IPS-15b (cell line): ENCODE data around the gene IRF4.

ENCODE experiments used
- H3K27me3 ChIP-seq: one replicate; pipeline ENCODE4 v1.6.1; 2013; ENCODE audit warnings: low read length; ENCODE audit not compliant: control insufficient read depth, insufficient read depth
- H3K36me3 ChIP-seq: one replicate; pipeline ENCODE4 v1.6.1; 2013; ENCODE audit warnings: low read length; ENCODE audit not compliant: control insufficient read depth, insufficient read depth
- H3K4me1 ChIP-seq: one replicate; pipeline ENCODE4 v1.6.1; 2013; ENCODE audit warnings: mild to moderate bottlenecking, low read length; ENCODE audit not compliant: control insufficient read depth, insufficient read depth
- H3K4me3 ChIP-seq: one replicate; pipeline ENCODE4 v1.5.1; 2013; ENCODE audit warnings: low read depth, low read length
- H3K9ac ChIP-seq: one replicate; pipeline ENCODE4 v1.6.1; 2013; ENCODE audit warnings: low read depth, mild to moderate bottlenecking, low read length
- H3K9me3 ChIP-seq: one replicate; pipeline ENCODE4 v1.6.1; 2013; ENCODE audit warnings: mild to moderate bottlenecking, low read length; ENCODE audit not compliant: control insufficient read depth, insufficient read depth

IRF4 gene

GRCh38 chr6:347951-348859 lies 43.3 kb upstream of the IRF4 start:
- H3K9me3 ChIP-seq, result peaks cover 28% of the 10 kb centered on the region
- no peak overlapping the region for H3K4me3 ChIP-seq
- no peak overlapping the region for H3K9ac ChIP-seq
- H3K36me3 ChIP-seq, result no peaks in the 10 kb centered on the region
- no peaks in the 10 kb centered on the region for H3K27me3 ChIP-seq
- H3K4me1 ChIP-seq, result no peaks in the 10 kb centered on the region

GRCh38 chr6:348860-349396 lies 42.6 kb upstream of the IRF4 start:
- no peaks in the 10 kb centered on the region for H3K4me1 ChIP-seq
- no peak overlapping the region for H3K4me3 ChIP-seq
- no peaks in the 10 kb centered on the region for H3K36me3 ChIP-seq
- peaks cover 31% of the 10 kb centered on the region for H3K9me3 ChIP-seq
- H3K9ac ChIP-seq, result no peak overlapping the region
- no peaks in the 10 kb centered on the region for H3K27me3 ChIP-seq

- peaks cover 29% of the 10 kb centered on the region for H3K9me3 ChIP-seq
- H3K4me1 ChIP-seq, result no peaks in the 10 kb centered on the region
- H3K36me3 ChIP-seq, result no peaks in the 10 kb centered on the region
- H3K27me3 ChIP-seq, result no peaks in the 10 kb centered on the region
- H3K9ac ChIP-seq, result no peak overlapping the region
- no peak overlapping the region for H3K4me3 ChIP-seq
These were observed 42.0 kb upstream of the IRF4 start for GRCh38 chr6:349491-349921.

GRCh38 chr6:350371-350770 lies 41.2 kb upstream of the IRF4 start:
- H3K9me3 ChIP-seq, result peaks cover 28% of the 10 kb centered on the region
- no peaks in the 10 kb centered on the region for H3K36me3 ChIP-seq
- no peaks in the 10 kb centered on the region for H3K27me3 ChIP-seq

GRCh38 chr6:351011-351866 lies 40.3 kb upstream of the IRF4 start:
- Histone ChIP-seq H3K4me3 (no peak overlapping the region), H3K27me3 (no peaks in the 10 kb centered on the region), H3K4me1 (no peaks in the 10 kb centered on the region), H3K9ac (no peak overlapping the region), H3K9me3 (peaks cover 28% of the 10 kb centered on the region), H3K36me3 (no peaks in the 10 kb centered on the region)

More at GRCh38 chr6:350371-350770, 41.2 kb upstream of the IRF4 start:
- no peak overlapping the region for H3K4me3 ChIP-seq
- H3K9ac ChIP-seq, result no peak overlapping the region
- no peaks in the 10 kb centered on the region for H3K4me1 ChIP-seq

GRCh38 chr6:351867-352289 lies 39.7 kb upstream of the IRF4 start:
- Histone ChIP-seq H3K36me3 (no peaks in the 10 kb centered on the region), H3K9me3 (peaks cover 28% of the 10 kb centered on the region), H3K27me3 (no peaks in the 10 kb centered on the region), H3K4me1 (no peaks in the 10 kb centered on the region), H3K9ac (no peak overlapping the region), H3K4me3 (no peak overlapping the region)

- H3K4me3 ChIP-seq, result no peak overlapping the region
- H3K27me3 ChIP-seq, result no peaks in the 10 kb centered on the region
- no peak overlapping the region for H3K9ac ChIP-seq
- H3K9me3 ChIP-seq, result peaks cover 30% of the 10 kb centered on the region
- H3K4me1 ChIP-seq, result no peaks in the 10 kb centered on the region
- H3K36me3 ChIP-seq, result no peaks in the 10 kb centered on the region
These were observed 39.1 kb upstream of the IRF4 start for GRCh38 chr6:352474-352873.

- Histone ChIP-seq H3K4me1 (no peaks in the 10 kb centered on the region), H3K27me3 (no peaks in the 10 kb centered on the region), H3K4me3 (no peak overlapping the region), H3K9ac (no peak overlapping the region), H3K9me3 (peaks cover 33% of the 10 kb centered on the region), H3K36me3 (no peaks in the 10 kb centered on the region)
These were observed 38.6 kb upstream of the IRF4 start for GRCh38 chr6:352896-353470.

- Histone ChIP-seq H3K36me3 (no peaks in the 10 kb centered on the region), H3K9me3 (peaks cover 29% of the 10 kb centered on the region), H3K9ac (no peak overlapping the region), H3K27me3 (no peaks in the 10 kb centered on the region), H3K4me1 (no peaks in the 10 kb centered on the region), H3K4me3 (no peak overlapping the region)
These were observed 37.6 kb upstream of the IRF4 start for GRCh38 chr6:353642-354614.

GRCh38 chr6:354631-355280 lies 36.8 kb upstream of the IRF4 start:
- Histone ChIP-seq H3K4me3 (no peak overlapping the region), H3K36me3 (no peaks in the 10 kb centered on the region), H3K9ac (no peak overlapping the region), H3K27me3 (no peaks in the 10 kb centered on the region), H3K9me3 (peaks cover 29% of the 10 kb centered on the region), H3K4me1 (no peaks in the 10 kb centered on the region)
